GM19397 (cell line): Measurements from ENCODE around the gene CBX4.
"Not testable (repeated sequence)": the region's sequence is repeated elsewhere in the genome, so short reads cannot be mapped to it uniquely, and the experiment has no call there.

Experiments used
- ATAC-seq: cut with Tn5 transposase; IDR thresholded peaks from one replicate; pipeline ENCODE4 v1.9.1; 2021; ENCODE audit warnings: mild to moderate bottlenecking, moderate library complexity; ENCODE audit not compliant: unreplicated experiment

Gene CBX4

DNA sequence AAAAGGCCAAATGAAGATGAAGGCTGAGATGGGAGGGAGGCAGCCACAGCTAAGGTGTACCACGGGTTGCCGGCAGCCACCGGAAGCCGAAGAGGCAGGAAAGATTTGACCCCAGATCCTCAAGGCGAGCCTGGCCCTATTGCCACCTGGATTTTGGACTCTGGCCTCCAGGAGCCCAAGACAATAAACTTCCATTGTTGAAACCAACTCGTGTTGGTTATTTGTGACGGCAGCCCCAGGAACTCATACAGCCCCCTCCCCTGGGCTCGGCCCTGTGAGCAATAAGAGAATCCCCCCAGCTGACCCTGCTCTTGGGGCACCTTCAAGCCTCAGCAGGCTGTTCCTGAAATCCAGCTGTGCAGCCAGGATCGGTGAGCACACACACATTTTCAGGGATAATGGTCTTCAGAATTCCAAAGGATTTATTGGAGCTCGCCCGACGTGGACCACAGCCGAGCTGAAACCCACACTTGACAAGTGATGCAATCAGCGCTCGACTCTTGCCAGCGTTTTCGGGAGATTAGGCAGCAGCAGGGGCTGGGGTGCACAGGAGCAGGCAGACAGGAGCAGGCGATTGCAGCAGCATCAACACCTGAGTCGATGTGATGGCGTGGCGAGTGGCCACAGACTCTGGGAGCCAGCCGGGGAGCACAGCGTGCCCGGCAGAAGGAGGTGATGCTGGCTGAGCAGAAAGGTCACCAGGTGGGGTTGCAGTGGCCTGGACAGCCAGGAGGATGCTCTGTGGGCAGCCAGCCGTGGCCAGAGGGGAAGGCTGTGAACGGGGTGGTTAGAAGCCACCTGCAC, 22.4 kb upstream of the CBX4 start:
- no peak for ATAC-seq

DNA sequence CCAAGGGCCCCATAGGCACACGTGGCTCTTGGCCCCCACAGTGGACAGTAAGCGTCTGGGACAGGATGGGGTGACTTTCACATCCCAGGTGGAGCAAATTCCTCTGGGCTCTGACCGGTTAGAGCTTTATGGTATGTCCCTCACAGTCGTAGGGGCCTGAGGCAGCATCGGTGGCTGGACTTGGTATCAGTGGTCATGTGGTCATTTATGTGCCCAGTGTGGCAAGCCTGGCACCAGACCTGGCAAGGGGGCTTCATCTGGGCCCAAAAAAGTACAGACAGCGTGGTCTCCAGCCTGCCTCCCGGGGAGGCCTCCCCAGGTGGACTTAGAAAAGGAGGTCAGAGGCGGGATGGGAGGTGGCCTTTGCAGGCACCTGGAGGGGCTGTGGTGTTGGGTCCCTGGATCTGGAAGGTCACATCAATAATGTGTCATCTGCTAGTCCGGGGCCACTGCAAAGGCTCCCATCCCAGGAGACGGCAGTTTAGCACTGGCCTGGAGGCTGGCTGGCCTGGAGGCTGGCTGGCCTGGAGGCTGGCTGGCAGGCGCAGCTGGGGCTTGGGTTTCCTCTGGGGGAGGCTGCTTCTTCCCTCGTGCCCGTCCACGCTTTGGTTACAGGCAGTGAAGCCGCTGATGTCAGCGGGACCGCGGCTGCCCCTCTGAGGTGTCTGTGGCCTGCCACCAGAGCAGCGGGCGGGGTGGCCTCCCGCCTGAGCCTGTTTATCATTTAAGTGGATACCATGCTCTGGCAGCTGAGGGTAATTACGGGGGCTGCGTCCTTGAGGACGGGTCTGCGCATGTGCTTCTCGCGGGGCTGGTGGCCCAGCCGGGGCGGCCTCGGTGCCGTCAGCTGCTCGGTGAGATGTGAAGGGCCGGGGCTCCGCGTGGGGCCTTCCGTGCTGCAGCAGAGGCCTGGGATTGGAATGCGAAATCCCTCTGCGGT, 20.7 kb upstream of the CBX4 start:
- ATAC-seq, result no peak

DNA sequence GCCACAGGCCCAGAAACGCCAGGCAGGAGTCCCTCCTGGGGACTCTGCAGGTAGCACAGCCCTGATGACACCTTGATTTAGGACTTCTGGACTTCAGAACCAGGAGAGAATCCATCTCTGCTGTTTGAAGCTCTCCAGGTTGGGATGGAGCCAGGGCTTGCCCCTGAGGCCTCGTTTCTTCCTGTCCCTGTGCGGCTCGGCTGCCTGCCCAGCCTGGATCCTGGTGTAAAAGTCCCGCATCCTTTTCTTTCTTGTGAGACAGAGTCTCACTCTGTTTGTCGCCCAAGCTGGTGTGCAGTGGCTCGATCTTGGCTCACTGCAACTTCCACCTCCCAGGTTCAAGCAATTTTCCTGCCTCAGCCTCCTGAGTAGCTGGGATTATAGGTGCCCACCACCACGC, 17.9 kb upstream of the CBX4 start:
- ATAC-seq, result no peak

DNA sequence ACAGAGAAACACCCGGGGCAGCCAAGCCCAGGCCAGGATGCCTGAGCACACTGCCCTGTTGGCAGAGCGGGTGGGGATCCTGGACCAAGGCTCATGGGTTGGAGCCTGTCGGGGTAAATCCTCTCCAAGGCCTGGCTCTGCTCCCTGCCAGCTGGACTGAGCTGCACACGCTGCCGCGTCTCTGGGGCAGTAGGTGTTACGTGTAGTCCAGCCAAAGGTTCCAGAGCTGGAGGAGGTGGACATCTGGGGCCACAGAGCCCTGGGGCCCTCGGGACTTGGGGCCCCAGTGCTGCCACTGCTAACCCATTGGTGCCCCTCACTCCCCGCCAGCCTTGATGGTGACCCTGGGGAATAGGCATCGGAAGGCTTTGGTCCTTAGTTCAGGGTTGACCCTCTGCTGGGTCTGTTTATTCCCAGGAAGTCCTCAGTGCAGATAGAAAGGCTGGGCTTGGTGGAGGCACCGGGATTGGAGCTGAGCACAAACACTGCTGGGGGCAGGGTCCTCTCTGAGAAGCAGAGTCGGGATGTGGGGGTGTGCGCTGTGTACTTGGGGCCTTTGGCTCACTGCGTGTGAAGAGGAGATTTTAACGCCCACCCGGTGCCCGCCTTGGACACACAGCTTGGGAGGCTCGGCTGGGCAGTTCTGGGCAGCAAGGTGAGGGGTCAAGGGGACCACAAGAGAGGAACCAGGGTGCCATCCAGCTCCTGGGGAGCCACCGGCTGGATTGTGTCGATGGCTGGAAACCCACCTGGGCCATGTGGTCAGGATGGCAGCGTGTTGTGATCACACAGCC, 16.3 kb upstream of the CBX4 start:
- ATAC-seq, result no peak

DNA sequence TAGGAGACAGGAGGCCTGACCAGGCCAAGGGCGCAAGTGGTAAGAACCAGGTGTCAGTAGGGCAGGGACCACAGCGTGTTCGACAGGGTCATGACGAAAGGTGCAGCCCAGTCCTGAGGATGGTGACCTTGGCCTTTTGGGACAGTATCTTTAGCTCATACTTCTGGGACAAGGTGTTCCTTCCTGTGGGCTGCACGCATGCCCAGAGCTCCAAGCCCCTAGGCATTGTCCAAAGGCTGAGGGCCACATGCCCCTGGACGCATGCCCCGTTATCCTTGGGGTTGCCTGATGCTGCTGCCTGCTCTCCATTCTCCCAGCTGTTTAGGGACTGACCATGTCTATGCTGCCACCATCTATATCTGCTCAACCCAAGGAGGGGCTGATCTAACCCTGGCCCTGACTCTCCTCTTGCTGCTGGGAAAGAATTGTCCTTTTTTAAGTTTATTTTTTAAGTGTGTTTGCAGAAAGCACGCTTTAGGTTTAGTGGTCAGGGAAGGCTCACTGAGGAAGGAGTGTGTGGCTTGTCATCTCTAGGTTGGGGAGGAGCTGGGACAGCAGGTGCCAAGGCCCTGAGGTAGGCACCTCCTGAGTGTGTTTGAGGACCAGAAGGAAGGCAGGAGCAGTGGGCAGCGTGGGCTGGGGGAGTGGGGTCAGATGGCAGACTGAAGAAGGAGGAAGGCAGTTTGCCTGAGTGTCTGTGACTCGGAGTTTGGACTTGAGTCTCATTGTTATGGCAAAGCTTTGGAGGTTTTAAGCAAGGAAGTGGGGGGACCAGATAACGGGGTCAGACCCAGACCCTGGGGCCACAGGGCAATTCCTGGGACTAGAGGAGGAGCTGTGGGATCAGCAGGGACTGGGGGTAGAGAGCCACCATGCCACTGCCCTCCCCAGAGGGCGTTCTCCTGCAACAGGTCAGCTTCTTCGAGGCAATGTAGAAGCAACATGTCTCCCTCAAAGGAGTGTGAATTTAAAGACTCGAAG, 15.1 kb upstream of the CBX4 start:
- no peak for ATAC-seq

DNA sequence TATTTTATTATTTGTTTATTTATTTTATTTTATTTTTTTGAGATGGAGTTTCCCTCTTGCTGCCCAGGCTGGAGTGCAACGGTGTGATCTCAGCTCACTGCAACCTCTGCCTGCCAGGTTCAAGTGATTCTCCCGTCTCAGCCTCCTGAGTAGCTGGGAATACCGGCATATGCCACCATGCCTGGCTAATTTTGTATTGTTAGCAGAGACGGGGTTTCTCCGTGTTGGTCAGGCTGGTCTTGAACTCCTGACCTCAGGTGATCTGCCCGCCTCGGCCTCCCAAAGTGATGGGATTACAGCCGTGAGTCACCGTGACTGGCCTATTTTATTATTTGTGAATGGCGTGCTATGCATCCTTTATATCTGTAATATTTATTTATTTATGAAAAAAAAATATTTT, 13.9 kb upstream of the CBX4 start:
- ATAC-seq, result not testable (repeated sequence)

DNA sequence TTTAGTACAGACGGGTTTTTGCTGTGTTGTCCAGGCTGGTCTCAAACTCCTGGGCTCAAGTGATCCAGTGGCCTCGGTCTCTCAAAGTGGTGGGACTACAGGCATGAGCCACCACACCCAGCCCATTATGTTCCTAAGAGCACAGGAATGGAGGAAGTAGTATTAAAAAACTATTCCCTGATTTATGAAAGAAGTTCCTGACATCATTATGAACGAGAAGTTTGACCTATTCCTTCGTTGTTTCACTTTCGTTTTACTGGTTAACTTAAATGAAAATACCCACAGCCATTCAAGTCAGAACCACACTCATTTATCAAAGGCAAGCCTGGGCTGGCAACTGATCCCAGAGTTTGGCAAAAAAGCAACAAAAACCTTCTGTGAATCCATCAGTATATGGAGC, 13.5 kb upstream of the CBX4 start:
- ATAC-seq, result no peak

DNA sequence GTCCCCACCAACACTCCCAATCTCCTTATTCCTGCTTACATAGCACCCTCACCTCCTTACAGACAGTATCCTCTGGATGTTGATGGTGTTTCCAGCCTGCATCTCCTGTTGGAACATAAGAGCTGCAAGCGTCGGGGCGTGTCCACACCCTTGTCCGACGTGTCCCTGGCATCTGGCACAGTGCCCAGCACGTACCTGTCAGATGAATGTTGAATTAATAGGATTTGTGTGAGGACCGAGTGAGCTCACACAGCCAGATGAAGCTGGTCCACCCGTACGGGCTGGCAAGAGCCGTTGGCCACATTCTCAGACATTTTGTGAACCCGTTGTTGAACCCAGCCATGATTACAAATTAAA, 12.2 kb upstream of the CBX4 start:
- no peak for ATAC-seq

DNA sequence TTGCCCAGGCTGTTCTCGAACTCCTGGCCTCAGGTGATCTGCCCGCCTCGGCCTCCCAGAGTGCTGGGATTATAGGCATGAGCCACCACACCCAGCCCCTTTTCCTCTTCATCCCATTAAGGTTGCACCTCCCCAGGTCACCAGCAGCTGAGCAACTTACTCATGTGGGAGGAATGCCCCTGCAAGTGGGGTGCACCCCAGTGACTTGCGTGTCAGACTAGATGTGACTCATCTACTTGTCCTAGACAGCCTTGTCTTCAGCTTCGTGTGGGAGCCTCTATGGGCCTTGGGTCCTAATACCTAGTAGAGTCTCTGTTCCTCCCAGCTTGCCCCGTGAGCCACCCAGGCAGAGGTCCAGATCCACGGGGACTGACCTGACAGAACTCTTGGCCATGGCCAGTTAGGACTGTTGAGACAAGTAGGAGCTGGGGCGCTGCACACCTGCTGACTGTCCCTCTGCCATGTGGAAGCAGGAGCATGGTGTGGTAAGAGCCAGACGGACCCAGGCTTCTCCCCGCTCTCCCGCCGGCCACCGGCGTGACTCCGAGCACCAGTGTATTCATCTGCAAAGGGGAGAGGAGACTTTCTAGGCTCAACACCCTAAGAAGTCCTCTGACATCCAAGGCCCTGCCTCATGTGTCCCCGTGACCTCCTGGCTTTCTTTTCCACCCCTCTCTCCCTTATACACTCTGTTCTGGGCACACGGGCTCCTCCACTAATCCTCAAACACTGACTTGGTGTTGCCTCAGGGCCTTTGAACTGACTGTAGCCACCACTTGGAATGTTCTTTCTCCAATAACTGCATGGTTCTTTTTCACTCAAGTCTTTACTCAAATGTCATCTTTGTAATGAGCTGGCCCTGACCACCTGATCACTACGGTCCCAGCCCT, 11.6 kb upstream of the CBX4 start:
- ATAC-seq, result no peak

DNA sequence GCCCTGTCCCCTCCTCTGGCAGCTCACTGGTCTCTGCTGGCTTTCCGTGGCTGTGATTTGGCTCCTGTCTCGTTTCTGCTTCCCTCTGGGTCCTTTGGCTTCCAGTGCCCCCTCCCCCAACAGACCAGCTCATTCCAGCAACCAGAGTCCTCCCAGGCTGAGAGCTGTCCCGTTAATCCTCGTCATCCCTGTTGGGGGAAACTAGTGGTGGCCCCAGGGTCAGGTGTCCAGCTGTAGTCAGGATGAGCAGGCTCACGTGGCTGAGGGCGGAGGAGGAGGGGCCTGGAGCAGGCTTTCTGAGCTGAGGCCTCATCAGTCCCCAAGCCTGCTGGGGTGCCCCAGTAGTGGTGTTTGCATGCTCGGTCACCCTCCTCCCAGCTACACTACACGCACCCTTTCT, 10.7 kb upstream of the CBX4 start:
- no peak for ATAC-seq

DNA sequence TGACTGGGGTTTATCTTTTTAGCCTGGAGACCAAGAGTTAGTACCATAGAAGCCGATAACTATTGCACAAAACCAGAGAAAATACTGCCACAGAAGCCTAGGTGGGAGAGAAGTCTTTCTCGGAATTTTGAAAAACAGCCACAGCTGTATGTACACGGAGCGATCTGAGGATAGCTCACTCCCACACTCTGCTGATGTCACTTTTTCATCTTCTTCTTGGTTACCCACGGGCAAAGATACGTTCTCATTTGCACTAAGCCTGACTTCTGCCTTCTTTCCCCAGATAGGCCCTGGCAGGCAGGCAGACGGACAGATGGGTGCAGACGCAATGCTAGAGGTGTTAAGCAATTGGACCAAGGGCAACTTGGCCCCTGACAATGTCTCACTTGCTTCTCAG, 9.1 kb upstream of the CBX4 start:
- no peak for ATAC-seq

DNA sequence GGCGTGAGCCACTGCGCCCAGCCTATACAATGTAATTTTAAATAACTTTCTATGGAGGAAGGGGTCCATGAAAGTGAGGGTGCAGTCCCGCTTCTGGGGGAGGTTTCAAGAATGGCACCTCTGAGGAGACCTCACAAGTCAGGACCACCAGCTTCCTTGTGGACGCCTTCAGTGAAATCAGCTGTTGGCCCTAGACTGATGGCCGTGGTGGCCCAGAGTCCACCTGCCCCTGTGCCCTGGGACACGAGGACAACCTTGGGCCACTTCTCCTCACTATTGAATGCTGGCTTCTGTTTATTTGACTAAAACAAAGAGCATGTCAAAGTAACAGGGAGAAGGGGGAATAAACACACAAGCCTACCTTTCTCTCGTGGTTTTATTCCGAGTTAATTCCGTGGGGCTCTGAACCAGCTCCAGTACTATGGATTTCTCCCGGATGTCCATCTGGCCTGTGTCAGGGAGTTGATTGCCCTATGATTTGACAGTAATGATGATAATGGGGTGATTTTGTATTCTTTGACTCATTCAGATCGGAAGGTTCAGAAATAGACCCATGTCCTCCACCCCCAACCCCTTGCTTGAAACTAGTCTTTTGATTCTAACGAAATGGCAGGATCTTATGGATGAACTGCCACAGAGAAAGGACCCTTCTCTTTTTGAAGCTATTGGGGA, 8.6 kb upstream of the CBX4 start:
- no peak for ATAC-seq

DNA sequence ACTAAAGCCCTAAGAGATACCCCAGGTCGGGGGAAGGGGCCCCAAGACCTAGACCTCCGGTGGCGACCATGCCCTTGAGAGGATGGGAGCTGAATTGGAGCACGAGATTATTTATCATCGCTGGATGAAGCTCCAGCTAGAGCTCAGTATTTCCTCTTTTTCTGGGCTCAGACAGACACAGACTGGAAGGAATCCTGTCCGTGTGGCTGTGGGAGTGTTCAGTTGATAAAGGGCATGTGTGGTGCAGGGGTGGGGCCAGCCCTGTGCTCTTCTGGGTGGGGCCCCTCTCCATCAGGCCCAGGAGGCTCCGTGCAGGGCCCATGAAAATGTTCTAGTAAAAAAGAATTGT, 6.3 kb upstream of the CBX4 start:
- ATAC-seq, result no peak

DNA sequence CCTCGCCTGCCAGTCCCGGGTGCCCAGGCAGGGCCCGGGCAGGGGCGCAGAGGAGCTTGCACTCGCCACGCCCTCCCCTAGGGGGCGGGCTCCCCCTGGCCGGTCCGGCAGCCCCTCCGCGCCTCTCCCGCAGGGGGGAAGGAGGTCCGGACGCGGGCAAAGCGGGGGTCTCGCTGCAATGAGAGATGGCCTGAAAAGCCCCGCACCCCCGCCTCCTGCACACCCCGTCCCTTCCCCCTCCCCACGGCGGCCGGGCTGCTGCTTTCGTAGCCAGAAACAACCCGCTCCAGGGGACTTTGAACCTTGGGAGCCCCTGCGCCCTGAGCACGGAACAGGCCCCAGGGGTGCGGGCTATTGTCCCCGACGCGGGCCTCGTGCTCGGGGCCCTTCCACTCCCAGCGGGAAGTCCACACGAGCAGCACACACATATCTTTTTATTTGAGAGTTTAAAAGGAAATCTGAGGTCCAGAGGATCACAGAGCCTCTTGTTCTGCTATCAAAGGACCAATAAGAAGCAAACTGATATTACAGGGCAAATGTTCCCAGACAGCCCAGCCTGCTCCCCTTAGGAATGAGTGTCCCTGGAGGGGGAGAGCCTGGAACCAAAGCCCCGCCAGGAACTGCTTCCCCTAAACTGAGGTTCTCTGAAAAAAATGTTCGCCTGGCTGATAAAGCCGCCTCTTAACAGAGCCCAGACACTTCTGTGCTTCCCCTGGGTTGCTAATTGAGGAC, 5.8 kb upstream of the CBX4 start:
- no peak for ATAC-seq

DNA sequence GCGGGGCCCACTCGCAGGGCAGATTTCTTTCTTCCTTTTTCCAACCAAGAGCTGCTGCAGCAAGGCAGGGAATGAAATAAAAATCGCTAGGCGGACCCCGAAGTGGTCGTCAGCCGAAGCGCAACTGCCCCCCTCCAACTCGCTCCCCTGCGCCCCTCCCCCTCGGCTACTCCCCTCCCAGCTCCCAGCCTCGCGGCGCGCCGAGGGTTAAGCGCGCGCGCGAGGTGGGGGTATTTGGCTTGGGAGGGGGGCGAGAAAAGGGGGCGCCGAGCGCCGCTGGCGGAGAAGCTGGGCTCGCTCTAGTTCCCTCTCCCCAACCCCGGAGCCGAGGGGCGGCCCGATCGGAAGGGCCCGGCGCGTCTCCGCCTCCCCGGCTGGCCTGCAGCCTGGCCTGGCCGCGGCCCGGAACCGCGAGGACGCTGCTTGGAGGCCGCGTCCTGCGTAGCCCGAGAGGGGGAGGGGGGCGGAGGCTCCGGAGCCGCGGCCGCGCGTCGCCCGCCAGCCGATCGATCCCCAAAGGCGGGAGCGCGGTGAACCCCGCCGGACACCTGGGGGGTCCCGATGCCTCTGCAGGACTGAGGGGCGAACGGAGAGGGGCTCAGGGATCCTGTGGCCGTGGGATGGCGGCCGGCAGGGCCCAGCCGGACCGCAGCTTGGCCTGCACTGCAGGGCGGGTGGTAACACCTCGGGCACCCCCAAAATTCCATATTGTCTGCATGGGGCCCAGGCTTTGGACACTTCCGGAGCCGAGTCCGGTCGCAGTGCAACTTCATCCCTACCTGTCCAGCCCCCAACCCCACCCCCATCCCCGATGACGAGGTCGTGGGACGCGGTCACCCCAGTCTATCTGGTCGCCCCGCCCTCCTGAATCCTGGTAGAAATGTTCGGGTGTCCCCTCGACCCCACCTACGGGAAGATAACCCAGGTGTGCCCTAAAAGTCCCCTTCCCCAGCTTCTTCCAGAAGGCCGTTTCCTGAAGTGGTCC, 4.9 kb upstream of the CBX4 start:
- ATAC-seq, result no peak

DNA sequence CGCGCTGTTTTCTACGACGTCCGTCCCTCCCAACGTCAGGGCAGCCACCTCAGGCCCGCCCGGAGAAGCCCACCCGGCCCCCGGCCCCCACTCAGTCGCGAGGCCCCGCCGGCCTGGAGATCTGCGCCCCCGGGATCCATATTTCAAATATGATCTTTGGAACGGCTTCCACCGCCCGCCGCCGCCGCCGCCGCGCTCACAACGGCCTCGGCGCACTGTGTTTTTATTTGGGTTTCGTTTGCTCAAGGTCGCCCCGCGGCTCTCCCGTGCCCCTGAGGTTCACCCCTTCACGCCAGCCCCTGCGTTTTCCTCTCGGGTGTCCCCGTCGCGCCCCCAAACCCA, 4.2 kb upstream of the CBX4 start:
- no peak for ATAC-seq
